GM21367 (cell line): ENCODE measurements around the gene GAS2L3.
"Not testable (repeated sequence)": the region's sequence is repeated elsewhere in the genome, so short reads cannot be mapped to it uniquely, and the experiment has no call there.

Experiments
- ATAC-seq: cut with Tn5 transposase; IDR thresholded peaks from one replicate; pipeline ENCODE4 v1.9.1; 2021; ENCODE audit not compliant: unreplicated experiment

Gene GAS2L3

GRCh38 chr12:100574187-100575074, 947 bp downstream of the GAS2L3 start:
- ATAC-seq: no peak

DNA sequence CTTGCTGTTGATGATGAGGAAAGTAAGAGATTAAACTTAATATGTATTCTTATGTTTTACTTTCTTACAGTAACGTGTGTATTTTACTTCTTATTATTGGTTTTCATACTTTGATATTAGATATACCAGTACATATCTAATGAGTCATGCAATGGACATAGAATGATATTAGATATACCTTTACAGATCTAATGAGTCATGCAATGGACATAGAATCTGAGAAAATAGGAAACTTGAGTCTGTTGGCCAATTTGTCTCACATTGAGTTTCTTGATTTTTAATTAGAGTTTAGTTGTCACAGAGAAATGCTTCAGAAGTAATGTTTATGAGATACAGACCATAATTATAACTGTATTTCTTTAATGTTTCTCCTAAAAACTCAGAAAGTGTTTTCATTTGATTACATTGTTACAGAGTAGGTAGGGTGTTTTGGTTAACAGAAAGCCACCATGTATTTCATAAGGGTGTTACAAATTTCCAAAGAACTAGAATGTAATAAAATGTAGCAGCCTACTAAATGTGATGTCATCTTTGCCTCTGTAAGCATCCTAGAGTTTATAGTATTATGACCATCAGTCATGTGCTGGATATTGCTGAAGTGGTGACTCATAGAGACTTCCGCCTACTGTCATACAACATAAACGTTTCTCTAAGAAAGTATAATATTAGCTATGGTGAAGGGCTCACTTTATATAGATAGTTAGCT, 3.0 kb downstream of the GAS2L3 start:
- ATAC-seq: no peak

GRCh38 chr12:100578923-100579322, 5.4 kb downstream of the GAS2L3 start:
- ATAC-seq: no peak

DNA sequence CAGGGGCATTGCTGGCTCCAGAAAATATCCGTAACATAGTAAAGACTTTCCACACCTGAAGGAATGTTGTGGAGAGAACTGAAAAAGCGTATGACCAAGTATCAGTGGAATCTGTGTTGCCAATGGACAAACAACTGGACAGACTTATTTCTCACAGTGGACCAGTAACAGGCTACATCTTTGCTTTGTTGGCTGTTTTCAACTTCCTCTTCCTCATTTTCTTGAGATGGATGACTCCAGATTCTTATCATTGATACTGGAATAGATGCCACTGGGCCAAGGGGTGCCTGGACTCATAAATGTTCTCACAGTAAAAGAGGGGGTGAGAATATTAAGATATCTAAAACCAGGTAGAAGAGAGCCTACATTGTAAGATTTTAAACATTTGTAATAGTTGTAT, 6.4 kb downstream of the GAS2L3 start:
- ATAC-seq: no peak

DNA sequence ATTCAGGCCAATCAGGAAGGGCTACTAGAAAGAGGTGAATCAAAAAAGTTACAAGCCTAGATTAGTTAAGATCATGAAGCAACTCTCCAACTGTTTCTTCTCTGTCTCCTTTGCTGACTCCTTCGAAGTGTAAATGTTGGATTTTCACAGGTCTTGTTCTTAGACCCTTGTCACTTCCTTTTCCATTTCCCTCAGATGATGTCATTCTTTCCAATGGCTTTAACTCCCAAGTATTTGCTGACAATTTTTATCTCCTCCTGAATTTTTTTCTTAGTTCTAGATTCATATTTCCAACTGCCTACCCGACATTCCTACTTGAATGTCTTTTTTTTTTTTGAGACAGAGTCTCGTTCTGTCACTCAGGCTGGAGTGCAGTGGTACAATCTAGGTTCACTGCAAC, 10.8 kb downstream of the GAS2L3 start:
- no peak for ATAC-seq

GRCh38 chr12:100591979-100592378, 18.5 kb downstream of the GAS2L3 start:
- no peak for ATAC-seq

DNA sequence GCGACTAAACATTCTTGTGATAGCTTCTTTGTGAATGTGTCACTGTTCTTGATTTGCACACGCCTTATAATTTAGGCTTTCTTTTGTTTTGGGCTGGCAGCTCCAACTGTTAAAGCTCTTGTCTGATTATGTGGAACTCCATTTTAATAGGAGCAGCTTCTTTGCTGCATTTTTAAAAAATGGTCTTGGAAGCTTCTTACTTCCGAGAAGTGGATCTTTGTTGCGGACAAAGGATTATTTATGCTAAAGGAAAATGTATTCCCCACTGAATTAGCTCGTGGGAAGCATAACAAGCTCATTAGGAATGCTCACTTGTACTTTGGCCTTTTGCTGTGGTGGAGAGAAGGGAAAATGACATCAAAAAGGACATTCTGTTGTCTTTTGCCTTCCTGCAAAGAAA, 20.0 kb downstream of the GAS2L3 start:
- no peak for ATAC-seq

DNA sequence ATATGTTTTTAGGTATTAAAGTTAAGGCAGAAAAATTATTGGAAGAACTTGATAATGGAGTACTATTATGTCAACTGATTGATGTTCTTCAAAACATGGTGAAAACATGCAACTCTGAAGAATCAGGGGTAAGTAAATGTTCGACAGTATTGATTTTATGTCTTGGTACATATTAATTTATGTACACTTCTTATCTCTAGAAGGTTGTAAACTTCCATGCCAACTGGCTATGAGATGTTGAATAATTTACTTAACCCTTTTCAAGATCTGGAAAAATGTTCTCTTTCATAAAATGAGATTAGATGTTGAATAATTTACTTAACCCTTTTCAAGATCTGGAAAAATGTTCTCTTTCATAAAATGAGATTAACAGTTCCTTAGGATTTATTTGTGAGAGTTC, 28.1 kb downstream of the GAS2L3 start:
- no peak for ATAC-seq

- ATAC-seq: not testable (repeated sequence)
These were observed 29.5 kb downstream of the GAS2L3 start for GRCh38 chr12:100602997-100603396.

- no peak for ATAC-seq
These were observed 35.3 kb downstream of the GAS2L3 start for GRCh38 chr12:100608776-100609175.

DNA sequence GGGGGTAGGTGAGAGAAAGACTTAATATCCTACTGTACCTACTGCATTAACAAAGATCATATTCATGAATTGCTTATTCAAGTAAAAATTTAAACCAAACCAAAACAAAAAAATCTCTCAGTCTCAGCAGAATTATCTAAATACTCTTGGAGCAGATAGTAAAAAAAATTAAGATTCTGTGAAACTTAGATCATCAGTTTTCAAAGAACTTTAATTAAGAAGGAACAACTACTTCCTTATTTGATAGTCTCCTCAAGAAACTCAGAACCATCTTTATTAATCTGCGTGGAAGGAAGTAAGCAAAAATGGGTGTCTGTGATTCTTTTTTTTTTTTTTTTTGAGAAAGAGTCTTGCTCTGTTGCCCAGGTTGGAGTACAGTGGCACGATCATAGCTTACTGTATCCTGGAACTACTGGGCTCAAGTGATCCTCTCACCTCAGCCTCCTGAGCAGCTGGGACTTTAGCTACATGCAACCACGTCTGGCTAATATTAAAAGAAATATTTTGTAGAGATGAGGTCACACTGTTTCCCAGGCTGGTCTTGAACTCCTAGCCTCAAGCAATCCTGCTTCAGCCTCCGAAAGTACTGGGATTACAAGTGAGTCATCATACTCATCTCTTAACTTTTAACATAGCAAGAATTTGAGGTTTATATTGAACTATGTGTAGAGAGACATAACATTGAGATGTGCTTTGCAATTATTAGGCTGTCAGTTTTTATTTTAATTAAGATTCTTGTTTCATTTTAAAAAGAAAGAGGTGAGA, 37.4 kb downstream of the GAS2L3 start:
- no peak for ATAC-seq

GRCh38 chr12:100612606-100613005, 39.1 kb downstream of the GAS2L3 start:
- no peak for ATAC-seq

DNA sequence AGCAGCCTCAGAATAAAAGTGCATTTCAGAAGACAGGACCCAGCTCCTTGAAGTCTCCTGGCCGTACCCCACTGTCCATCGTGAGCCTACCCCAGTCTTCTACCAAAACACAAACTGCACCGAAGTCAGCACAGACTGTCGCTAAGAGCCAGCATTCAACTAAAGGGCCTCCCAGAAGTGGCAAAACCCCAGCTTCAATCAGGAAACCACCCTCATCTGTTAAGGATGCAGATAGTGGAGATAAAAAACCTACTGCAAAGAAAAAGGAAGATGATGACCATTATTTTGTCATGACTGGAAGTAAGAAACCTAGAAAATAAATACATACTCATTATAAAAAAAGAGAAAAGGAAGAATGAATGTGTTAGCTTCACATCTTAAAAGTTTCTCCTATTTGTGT, 51.1 kb downstream of the GAS2L3 start:
- no peak for ATAC-seq

DNA sequence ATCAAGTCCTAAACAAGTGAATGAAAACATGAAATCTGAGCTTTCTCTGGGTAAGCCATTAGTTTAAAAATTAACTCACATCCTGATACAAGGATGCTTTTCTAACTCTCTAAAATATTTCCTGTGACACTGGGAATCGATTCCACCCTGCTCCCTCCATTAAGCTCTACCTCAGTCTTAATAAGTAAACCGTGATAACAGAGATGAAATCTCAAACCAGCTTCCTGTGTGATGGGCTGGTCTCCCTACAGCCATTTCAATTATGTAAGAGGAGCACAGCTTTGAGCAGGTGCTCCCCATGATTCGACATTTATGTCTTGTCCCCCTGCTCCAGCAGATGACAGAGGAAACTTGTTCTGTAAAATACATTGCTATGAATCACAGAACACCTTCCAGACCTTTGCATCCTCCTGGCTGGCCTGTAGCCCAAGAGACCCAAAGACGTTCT, 59.0 kb downstream of the GAS2L3 start:
- ATAC-seq: no peak

DNA sequence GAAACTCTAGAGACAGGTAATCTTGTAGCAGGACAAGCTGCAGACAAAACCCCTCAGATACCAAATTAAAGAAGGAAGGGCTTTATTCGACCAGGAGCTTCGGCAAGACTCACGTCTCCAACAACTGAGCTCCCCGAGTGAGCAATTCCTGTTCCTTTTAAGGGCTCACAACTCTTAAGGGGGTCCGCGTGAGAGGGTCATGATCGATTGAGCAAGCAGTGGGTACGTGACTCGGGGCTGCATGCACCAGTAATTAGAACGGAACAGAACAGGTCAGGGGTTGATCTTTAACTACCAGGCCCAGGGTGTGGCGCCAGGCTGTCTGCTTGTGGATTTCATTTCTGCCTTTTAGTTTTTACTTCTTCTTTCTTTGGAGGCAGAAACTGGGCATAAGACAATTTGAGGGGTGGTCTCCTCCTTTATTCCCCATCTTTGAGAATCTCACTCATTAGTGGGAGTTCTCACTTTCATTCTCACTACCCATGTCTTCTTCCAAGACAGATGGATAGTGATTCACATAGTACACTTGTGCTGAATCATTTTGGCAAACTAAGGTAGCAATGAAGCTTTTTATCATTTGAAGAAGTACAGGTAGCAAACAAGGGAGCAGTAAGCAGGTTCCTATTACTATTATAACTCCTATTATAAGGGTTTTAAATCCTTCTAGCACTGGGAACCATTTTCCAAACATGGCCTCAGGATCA, 59.8 kb downstream of the GAS2L3 start:
- ATAC-seq: not testable (repeated sequence)

GRCh38 chr12:100643246-100643645, 69.8 kb downstream of the GAS2L3 start:
- no peak for ATAC-seq

- ATAC-seq: no peak
These were observed 73.4 kb downstream of the GAS2L3 start for GRCh38 chr12:100646896-100647295.

DNA sequence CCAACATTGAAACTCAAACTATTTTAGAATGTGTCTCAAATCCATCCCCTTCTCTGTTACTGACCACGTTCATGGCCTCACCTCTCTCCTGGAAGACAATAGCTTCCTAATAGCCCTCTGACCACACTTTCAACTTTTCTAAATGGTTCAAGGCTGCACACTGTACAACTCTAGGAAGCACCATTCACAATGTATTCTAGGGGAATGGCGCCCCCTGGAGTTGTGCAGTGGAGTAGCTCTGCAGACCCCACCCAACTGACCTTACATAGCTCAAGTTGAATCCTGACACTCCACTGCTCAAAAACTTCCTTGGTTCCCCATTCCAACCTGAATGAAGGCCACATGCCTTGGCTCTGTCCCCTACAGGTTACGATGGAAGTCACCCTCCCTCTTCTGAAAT, 77.6 kb downstream of the GAS2L3 start:
- ATAC-seq: no peak

DNA sequence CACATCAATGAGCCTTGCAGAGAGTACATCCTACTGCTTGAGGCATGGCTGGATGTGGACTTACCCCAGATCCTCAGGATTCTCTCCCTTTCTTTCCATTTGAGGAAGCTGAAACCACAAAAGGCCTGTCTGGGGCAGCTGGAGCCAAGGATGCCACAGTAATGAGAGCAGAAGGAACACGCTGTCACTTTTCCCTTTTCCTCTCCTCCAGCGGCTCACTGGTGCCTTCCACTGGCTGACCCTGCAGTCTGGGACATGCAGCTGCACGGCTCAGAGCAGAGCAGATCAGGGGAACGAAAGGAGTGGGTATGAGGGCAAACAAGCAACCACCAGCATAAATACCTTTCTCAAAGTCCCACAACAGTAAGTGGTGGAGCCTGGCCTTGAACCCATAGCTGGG, 78.2 kb downstream of the GAS2L3 start:
- ATAC-seq: no peak

GRCh38 chr12:100652488-100652887, 79.0 kb downstream of the GAS2L3 start:
- ATAC-seq: no peak

- no peak for ATAC-seq
These were observed 82.7 kb downstream of the GAS2L3 start for GRCh38 chr12:100656141-100656540.
